GM19023 (cell line): Measurements from ENCODE around the gene IQCF5.
"Not testable (repeated sequence)": the region's sequence is repeated elsewhere in the genome, so short reads cannot be mapped to it uniquely, and the experiment has no call there.

Experiments used
- ATAC-seq: cut with Tn5 transposase; IDR thresholded peaks from one replicate; pipeline ENCODE4 v1.9.1; 2021; ENCODE audit warnings: mild to moderate bottlenecking, moderate library complexity; ENCODE audit not compliant: unreplicated experiment

Gene IQCF5

GRCh38 chr3:51869304-51869703, 6.1 kb downstream of the IQCF5 start:
- no peak for ATAC-seq

- not testable (repeated sequence) for ATAC-seq
Measured at GRCh38 chr3:51868896-51869295, 6.5 kb downstream of the IQCF5 start.

GRCh38 chr3:51862886-51863285, 12.5 kb downstream of the IQCF5 start:
- ATAC-seq: no peak

- no peak for ATAC-seq
Measured at GRCh38 chr3:51860703-51861665, 14.4 kb downstream of the IQCF5 start, which contains the start of gene IQCF2. TSS of gene IQCF2 (plus strand) at chr3:51861615. CDS start at chr3:51861667, 52 bp downstream.

GRCh38 chr3:51855411-51855810, 20.0 kb downstream of the IQCF5 start:
- ATAC-seq: not testable (repeated sequence)

- ATAC-seq: no peak
Measured at GRCh38 chr3:51845129-51845528, 30.3 kb downstream of the IQCF5 start.

- no peak for ATAC-seq
Measured at GRCh38 chr3:51836606-51837005, 38.8 kb downstream of the IQCF5 start.

- ATAC-seq: no peak
Measured at GRCh38 chr3:51830836-51831385, 44.5 kb downstream of the IQCF5 start.

GRCh38 chr3:51830345-51830744, 45.1 kb downstream of the IQCF5 start:
- no peak for ATAC-seq

- ATAC-seq: no peak
Measured at GRCh38 chr3:51828297-51828696, 47.1 kb downstream of the IQCF5 start.
